HEK293 (cell line): ENCODE results near the gene IKZF4.

Source experiments
- CTCF ChIA-PET: fragments of 350-600 bp; formaldehyde crosslinking; extraction: SDS; loops from one replicate; lab custom pipeline; 2021; ENCODE audit warnings: antibody characterized with exemption; lab: Yijun Ruan, JAX
- POLR2A ChIA-PET: fragments of 300-600 bp; formaldehyde crosslinking; extraction: SDS; loops from one replicate; lab custom pipeline; 2020; ENCODE audit warnings: antibody characterized with exemption, inconsistent platforms; lab: Yijun Ruan, JAX
- H3K27ac ChIP-seq: fragments of 200-500 bp; sonication (Bioruptor generic); 2 replicates; pipeline ENCODE4 v1.5.1; 2014; ENCODE audit warnings: low read depth, low read length, control low read depth, inconsistent platforms; ENCODE audit errors: extremely low read depth
- H3K36me3 ChIP-seq, 2 experiments: fragments of 200-500 bp in 1 of 2; sonication (Bioruptor generic) in 1 of 2; 1 replicate in 1 of 2; 2 replicates in 1 of 2; pipeline ENCODE4 v1.5.1; 2014 to 2017; ENCODE audit warnings: inconsistent platforms in 2 of 2, low read length in 2 of 2; ENCODE audit not compliant: control insufficient read depth in 2 of 2, insufficient read depth in 1 of 2
- H3K4me1 ChIP-seq: fragments of 200-500 bp; sonication (Bioruptor generic); 2 replicates; pipeline ENCODE4 v1.5.1; 2014; ENCODE audit warnings: mild to moderate bottlenecking, low read length, inconsistent platforms; ENCODE audit not compliant: control insufficient read depth, insufficient read depth
- H3K4me3 ChIP-seq: 2 replicates; pipeline ENCODE4 v1.5.1; 2011; ENCODE audit warnings: low read depth, mild to moderate bottlenecking, control low read depth, low read length, moderate library complexity
- H3K9me3 ChIP-seq: fragments of 200-500 bp; sonication (Bioruptor generic); 2 replicates; pipeline ENCODE4 v1.5.1; 2014; ENCODE audit warnings: low read depth, low read length, inconsistent platforms; ENCODE audit not compliant: control insufficient read depth, insufficient read depth
- FEZF1 ChIP-seq: fragments of 450-650 bp; formaldehyde crosslinking; IDR thresholded peaks from 2 replicates; pipeline ENCODE4 v1.5.1; 2016; ENCODE audit warnings: missing biosample characterization, missing genetic modification characterization
- GLIS1 ChIP-seq: fragments of 450-650 bp; formaldehyde crosslinking; IDR thresholded peaks from 2 replicates; pipeline ENCODE4 v1.5.1; 2016; ENCODE audit warnings: missing biosample characterization, missing genetic modification characterization
- KLF7 ChIP-seq: fragments of 450-650 bp; formaldehyde crosslinking; IDR thresholded peaks from 2 replicates; pipeline ENCODE4 v1.5.1; 2016; ENCODE audit warnings: missing biosample characterization, missing genetic modification characterization, borderline replicate concordance
- YY1 ChIP-seq: fragments of 450-650 bp; formaldehyde crosslinking; IDR thresholded peaks from 2 replicates; pipeline ENCODE4 v1.5.1; 2018; ENCODE audit warnings: missing biosample characterization, missing genetic modification characterization
- ZNF2 ChIP-seq: fragments of 450-650 bp; formaldehyde crosslinking; IDR thresholded peaks from 2 replicates; pipeline ENCODE4 v1.5.1; 2016; ENCODE audit warnings: missing biosample characterization, missing genetic modification characterization
- ZNF510 ChIP-seq: fragments of 450-650 bp; formaldehyde crosslinking; IDR thresholded peaks from 2 replicates; pipeline ENCODE4 v1.5.1; 2018; ENCODE audit warnings: mild to moderate bottlenecking, missing genetic modification characterization, missing biosample characterization; ENCODE audit not compliant: insufficient replicate concordance
- ZNF629 ChIP-seq: fragments of 450-650 bp; formaldehyde crosslinking; IDR thresholded peaks from 2 replicates; pipeline ENCODE4 v1.5.1; 2017; ENCODE audit warnings: missing biosample characterization, missing genetic modification characterization
- ZNF747 ChIP-seq: fragments of 450-650 bp; formaldehyde crosslinking; IDR thresholded peaks from 2 replicates; pipeline ENCODE4 v1.5.1; 2016; ENCODE audit warnings: missing biosample characterization, missing genetic modification characterization
- ZNF776 ChIP-seq: fragments of 450-650 bp; formaldehyde crosslinking; IDR thresholded peaks from 2 replicates; pipeline ENCODE4 v1.5.0; 2017; ENCODE audit warnings: missing biosample characterization, missing genetic modification characterization, borderline replicate concordance
- ZNF843 ChIP-seq: fragments of 450-650 bp; formaldehyde crosslinking; IDR thresholded peaks from 2 replicates; pipeline ENCODE4 v1.5.1; 2016; ENCODE audit warnings: missing biosample characterization, missing genetic modification characterization
- TF ChIP-seq, protein P1 (sequence below): fragments of 450-650 bp; formaldehyde crosslinking; IDR thresholded peaks from 2 replicates; pipeline ENCODE4 v1.5.1; 2016; ENCODE audit warnings: missing biosample characterization, missing genetic modification characterization
- TF ChIP-seq, protein P2 (sequence below): fragments of 450-650 bp; formaldehyde crosslinking; IDR thresholded peaks from 2 replicates; pipeline ENCODE4 v1.5.1; 2017; ENCODE audit warnings: missing biosample characterization, missing genetic modification characterization
- TF ChIP-seq, protein P3 (sequence below): fragments of 450-650 bp; formaldehyde crosslinking; IDR thresholded peaks from 2 replicates; pipeline ENCODE4 v1.5.1; 2016; ENCODE audit warnings: missing biosample characterization, missing genetic modification characterization
- TF ChIP-seq, protein P4 (sequence below): fragments of 450-650 bp; formaldehyde crosslinking; IDR thresholded peaks from 2 replicates; pipeline ENCODE4 v1.5.1; 2016; ENCODE audit warnings: missing biosample characterization, missing genetic modification characterization
- TF ChIP-seq, protein P5 (sequence below): fragments of 450-650 bp; formaldehyde crosslinking; IDR thresholded peaks from 2 replicates; pipeline ENCODE4; 2016; ENCODE audit warnings: missing biosample characterization, missing genetic modification characterization

The IKZF4 gene

DNA sequence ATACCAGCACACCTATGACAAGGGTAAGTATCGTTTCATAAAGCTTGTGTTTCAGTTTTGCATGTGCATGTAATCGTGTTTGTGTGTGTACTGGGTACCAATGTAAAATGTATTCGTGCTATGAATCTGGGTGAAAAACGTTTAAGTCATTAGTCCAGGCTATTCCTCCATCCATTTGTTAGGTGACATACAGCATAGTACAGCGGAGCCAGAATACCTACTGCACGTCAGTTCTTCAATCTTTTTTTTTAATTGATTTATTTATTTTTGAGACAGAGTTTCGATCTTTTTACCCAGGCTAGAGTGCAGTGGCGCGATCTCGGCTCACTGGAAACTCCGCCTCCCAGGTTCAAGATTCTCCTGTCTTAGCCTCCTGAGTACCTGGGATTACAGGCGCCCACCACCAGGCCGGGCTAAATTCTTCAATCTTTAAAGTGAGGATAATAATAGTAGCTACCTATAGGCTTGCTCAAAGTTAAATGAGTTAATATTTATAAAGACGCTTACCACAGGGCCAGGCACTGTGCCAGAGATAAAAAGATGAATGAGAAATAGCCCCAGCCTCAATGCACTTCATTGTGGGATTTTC is 20.2 kb downstream of the IKZF4 start (continued):
- no peak for TF ChIP-seq FEZF1 (tag by site-specific recombination)
- no peak for TF ChIP-seq ZNF629 (tag by site-specific recombination)
- TF ChIP-seq ZNF747 (tag by site-specific recombination): no peak
- no peak for TF ChIP-seq KLF7 (tag by site-specific recombination)
- TF ChIP-seq, protein P1, sequence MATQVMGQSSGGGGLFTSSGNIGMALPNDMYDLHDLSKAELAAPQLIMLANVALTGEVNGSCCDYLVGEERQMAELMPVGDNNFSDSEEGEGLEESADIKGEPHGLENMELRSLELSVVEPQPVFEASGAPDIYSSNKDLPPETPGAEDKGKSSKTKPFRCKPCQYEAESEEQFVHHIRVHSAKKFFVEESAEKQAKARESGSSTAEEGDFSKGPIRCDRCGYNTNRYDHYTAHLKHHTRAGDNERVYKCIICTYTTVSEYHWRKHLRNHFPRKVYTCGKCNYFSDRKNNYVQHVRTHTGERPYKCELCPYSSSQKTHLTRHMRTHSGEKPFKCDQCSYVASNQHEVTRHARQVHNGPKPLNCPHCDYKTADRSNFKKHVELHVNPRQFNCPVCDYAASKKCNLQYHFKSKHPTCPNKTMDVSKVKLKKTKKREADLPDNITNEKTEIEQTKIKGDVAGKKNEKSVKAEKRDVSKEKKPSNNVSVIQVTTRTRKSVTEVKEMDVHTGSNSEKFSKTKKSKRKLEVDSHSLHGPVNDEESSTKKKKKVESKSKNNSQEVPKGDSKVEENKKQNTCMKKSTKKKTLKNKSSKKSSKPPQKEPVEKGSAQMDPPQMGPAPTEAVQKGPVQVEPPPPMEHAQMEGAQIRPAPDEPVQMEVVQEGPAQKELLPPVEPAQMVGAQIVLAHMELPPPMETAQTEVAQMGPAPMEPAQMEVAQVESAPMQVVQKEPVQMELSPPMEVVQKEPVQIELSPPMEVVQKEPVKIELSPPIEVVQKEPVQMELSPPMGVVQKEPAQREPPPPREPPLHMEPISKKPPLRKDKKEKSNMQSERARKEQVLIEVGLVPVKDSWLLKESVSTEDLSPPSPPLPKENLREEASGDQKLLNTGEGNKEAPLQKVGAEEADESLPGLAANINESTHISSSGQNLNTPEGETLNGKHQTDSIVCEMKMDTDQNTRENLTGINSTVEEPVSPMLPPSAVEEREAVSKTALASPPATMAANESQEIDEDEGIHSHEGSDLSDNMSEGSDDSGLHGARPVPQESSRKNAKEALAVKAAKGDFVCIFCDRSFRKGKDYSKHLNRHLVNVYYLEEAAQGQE: no peak
- no peak for TF ChIP-seq ZNF510 (tag by site-specific recombination)
- TF ChIP-seq GLIS1 (tag by site-specific recombination): no peak
- no peak for TF ChIP-seq ZNF776 (tag by site-specific recombination)
- TF ChIP-seq YY1: 0 out of 2 replicates have a peak, but pooled peaks have one; percentile 15
- TF ChIP-seq, protein P2, sequence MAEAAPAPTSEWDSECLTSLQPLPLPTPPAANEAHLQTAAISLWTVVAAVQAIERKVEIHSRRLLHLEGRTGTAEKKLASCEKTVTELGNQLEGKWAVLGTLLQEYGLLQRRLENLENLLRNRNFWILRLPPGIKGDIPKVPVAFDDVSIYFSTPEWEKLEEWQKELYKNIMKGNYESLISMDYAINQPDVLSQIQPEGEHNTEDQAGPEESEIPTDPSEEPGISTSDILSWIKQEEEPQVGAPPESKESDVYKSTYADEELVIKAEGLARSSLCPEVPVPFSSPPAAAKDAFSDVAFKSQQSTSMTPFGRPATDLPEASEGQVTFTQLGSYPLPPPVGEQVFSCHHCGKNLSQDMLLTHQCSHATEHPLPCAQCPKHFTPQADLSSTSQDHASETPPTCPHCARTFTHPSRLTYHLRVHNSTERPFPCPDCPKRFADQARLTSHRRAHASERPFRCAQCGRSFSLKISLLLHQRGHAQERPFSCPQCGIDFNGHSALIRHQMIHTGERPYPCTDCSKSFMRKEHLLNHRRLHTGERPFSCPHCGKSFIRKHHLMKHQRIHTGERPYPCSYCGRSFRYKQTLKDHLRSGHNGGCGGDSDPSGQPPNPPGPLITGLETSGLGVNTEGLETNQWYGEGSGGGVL (tag by site-specific recombination): no peak
- 0 out of 2 replicates have a peak, but pooled peaks have one; percentile 27 for TF ChIP-seq ZNF2 (tag by site-specific recombination)
- TF ChIP-seq, protein P3, sequence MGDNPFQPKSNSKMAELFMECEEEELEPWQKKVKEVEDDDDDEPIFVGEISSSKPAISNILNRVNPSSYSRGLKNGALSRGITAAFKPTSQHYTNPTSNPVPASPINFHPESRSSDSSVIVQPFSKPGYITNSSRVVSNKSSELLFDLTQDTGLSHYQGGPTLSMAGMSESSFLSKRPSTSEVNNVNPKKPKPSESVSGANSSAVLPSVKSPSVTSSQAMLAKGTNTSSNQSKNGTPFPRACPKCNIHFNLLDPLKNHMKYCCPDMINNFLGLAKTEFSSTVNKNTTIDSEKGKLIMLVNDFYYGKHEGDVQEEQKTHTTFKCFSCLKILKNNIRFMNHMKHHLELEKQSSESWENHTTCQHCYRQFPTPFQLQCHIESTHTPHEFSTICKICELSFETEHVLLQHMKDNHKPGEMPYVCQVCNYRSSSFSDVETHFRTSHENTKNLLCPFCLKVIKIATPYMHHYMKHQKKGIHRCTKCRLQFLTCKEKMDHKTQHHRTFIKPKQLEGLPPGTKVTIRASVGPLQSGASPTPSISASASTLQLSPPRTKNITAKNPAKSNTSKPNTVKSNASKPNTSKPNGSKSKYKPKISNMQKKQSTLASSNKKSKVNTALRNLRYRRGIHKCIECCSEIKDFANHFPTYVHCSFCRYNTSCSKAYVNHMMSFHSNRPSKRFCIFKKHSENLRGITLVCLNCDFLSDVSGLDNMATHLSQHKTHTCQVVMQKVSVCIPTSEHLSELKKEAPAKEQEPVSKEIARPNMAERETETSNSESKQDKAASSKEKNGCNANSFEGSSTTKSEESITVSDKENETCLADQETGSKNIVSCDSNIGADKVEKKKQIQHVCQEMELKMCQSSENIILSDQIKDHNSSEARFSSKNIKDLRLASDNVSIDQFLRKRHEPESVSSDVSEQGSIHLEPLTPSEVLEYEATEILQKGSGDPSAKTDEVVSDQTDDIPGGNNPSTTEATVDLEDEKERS (tag by site-specific recombination): no peak

DNA sequence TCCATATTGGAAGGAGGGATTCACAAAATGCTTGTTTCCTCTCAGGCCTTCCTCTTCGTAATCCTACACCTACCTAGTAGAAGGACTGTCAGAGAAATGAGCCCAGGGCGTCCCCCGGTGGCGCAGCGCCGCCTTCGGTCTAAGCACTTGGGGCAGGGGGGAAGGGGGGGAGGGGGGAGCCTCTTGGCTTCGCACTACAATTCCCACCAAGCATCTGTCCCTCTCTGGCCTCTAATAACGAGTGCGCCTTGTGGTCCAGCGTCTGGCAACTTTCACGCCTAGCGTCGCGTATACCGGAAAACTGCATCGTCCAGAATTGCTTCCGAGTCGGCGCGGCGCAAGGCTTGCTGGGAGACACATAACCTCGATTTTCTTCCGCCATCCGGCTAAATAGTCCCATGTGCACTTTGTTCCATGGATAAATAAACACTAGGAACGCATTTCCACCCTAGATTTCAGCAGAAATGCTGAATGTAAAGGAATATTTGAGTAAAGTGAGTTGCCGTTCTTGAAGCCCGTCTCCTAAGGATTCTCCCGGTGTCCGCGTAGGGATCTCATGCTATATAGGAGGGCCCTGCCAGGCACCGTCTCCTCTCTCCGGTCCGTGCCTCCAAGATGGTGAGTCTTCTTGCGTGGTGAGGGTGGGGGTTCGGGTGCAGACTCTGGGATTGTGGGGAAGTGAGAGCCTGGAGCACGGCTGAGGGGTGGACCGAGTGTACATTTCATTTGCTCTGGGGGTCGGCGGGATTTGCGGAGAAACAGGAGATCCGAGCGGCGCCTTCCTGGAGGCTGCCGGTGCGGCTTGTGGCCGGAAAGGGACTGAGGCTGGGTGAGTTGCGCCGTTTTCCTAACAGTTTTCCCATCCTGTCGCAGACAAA is 20.9 kb downstream of the IKZF4 start, which contains the start of gene RPS26:
RPS26 (plus strand) TSS at position 367 of the 878 bp plus-strand sequence; CDS start at position 616, 249 bp downstream.
- ChIA-PET CTCF (interaction anchor here (0.9 to 4.4 kb wide), 11 partner anchors 12 to 303 kb away, joined by 3 to 46 read pairs (median 4); partner anchors contain the start of gene SUOX), POLR2A (interaction anchor here (1.1 to 1.7 kb wide), 3 partner anchors 35 to 303 kb away, joined by 4 to 10 read pairs (median 5); partner anchors contain the start of gene RAB5B)
- peaks cover 14 to 34% of the 10 kb centered on the region in 2 experiments for H3K36me3 ChIP-seq
- H3K27ac ChIP-seq: peak within 1 kb of the TSS; percentile 93
- H3K4me3 ChIP-seq: peak within 1 kb of the TSS; percentile 75
- H3K9me3 ChIP-seq: no peaks in the 10 kb centered on the region
- H3K4me1 ChIP-seq: peaks cover 19% of the 10 kb centered on the region
- TF ChIP-seq, protein P1: peak; percentile 67; the same call in 1 of the 2 replicates
- TF ChIP-seq ZNF843 (tag by site-specific recombination): peak; percentile 77
- TF ChIP-seq, protein P4, sequence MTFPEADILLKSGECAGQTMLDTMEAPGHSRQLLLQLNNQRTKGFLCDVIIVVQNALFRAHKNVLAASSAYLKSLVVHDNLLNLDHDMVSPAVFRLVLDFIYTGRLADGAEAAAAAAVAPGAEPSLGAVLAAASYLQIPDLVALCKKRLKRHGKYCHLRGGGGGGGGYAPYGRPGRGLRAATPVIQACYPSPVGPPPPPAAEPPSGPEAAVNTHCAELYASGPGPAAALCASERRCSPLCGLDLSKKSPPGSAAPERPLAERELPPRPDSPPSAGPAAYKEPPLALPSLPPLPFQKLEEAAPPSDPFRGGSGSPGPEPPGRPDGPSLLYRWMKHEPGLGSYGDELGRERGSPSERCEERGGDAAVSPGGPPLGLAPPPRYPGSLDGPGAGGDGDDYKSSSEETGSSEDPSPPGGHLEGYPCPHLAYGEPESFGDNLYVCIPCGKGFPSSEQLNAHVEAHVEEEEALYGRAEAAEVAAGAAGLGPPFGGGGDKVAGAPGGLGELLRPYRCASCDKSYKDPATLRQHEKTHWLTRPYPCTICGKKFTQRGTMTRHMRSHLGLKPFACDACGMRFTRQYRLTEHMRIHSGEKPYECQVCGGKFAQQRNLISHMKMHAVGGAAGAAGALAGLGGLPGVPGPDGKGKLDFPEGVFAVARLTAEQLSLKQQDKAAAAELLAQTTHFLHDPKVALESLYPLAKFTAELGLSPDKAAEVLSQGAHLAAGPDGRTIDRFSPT: peak; percentile 93
- TF ChIP-seq, protein P5, sequence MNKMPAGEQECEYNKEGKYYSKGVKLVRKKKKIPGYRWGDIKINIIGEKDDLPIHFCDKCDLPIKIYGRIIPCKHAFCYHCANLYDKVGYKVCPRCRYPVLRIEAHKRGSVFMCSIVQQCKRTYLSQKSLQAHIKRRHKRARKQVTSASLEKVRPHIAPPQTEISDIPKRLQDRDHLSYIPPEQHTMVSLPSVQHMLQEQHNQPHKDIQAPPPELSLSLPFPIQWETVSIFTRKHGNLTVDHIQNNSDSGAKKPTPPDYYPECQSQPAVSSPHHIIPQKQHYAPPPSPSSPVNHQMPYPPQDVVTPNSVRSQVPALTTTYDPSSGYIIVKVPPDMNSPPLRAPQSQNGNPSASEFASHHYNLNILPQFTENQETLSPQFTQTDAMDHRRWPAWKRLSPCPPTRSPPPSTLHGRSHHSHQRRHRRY: 0 out of 2 replicates have a peak, but pooled peaks have one; percentile 28
